AG04449 (cell line): ENCODE measurements around the gene NPTN.
A peak's percentile ranks its signal among the peaks of the same experiment; 100 is the strongest.

Source experiments
- CTCF ChIA-PET: fragments of 350-600 bp; formaldehyde crosslinking; extraction: SDS; loops from one replicate; lab custom pipeline; 2021; ENCODE audit warnings: antibody characterized with exemption; lab: Yijun Ruan, JAX
- POLR2A ChIA-PET: fragments of 400-600, 350-600 bp; formaldehyde crosslinking; extraction: SDS; loops from one replicate; lab custom pipeline; 2020; ENCODE audit warnings: antibody characterized with exemption, inconsistent platforms; lab: Yijun Ruan, JAX
- DNase-seq: peaks from one replicate; pipeline ENCODE4 v3.0.0-alpha.2; 2010; ENCODE audit warnings: low read depth, low spot score
- H3K4me3 ChIP-seq: 2 replicates; pipeline ENCODE4 v1.5.1; 2011; ENCODE audit warnings: low read depth, mild to moderate bottlenecking, control low read depth, low read length
- CTCF ChIP-seq: IDR thresholded peaks from one replicate; pipeline ENCODE4 v1.5.1; 2011; ENCODE audit warnings: mild to moderate bottlenecking, moderate library complexity, low read length, control low read depth, inconsistent platforms; ENCODE audit not compliant: insufficient read depth; ENCODE audit errors: missing control alignments

NPTN gene

GRCh38 chr15:73630921-73631362, 2.2 kb downstream of the NPTN start:
- POLR2A ChIA-PET: interaction anchor here (0.8 to 2.8 kb wide), 4 partner anchors 14 to 394 kb away, joined by 3 to 20 read pairs (median 8); no protein-coding TSS in a partner anchor

GRCh38 chr15:73629798-73630429, 3.3 kb downstream of the NPTN start:
- TF ChIP-seq CTCF: no peak
- no peak overlapping the region for H3K4me3 ChIP-seq
- ChIA-PET CTCF (interaction anchor here (0.9 to 19.2 kb wide), 5 partner anchors 12 to 71 kb away, joined by 3 to 459 read pairs (median 13); no protein-coding TSS in a partner anchor), POLR2A (interaction anchor here (0.7 kb wide), 1 partner anchor 23 kb away, joined by 3 read pairs; no protein-coding TSS in a partner anchor)
- no peak for DNase-seq

More at GRCh38 chr15:73630921-73631362, 2.2 kb downstream of the NPTN start:
- TF ChIP-seq CTCF: no peak
- CTCF ChIA-PET: interaction anchor here (0.9 to 19.2 kb wide), 6 partner anchors 13 to 70 kb away, joined by 3 to 459 read pairs (median 9); no protein-coding TSS in a partner anchor
- no peak for DNase-seq
- peak overlapping the region; percentile 92 for H3K4me3 ChIP-seq

- H3K4me3 ChIP-seq: no peak overlapping the region
- ChIA-PET CTCF (interaction anchor here (1.4 to 19.2 kb wide), 3 partner anchors 12 to 72 kb away, joined by 4 to 459 read pairs (median 212); no protein-coding TSS in a partner anchor), POLR2A (interaction anchor here (0.7 kb wide), 1 partner anchor 22 kb away, joined by 3 read pairs; no protein-coding TSS in a partner anchor)
- no peak for TF ChIP-seq CTCF
- no peak for DNase-seq
These were observed 4.0 kb downstream of the NPTN start for GRCh38 chr15:73628976-73629797.

GRCh38 chr15:73628102-73628501, 5.1 kb downstream of the NPTN start:
- ChIA-PET CTCF (interaction anchor here (1.1 to 19.2 kb wide), 5 partner anchors 8 to 73 kb away, joined by 3 to 459 read pairs (median 4); no protein-coding TSS in a partner anchor), POLR2A (no interaction called here)
- H3K4me3 ChIP-seq: no peak overlapping the region
- TF ChIP-seq CTCF: no peak
- DNase-seq: no peak

- ChIA-PET POLR2A (no interaction called here), CTCF (interaction anchor here (6.7 kb wide), 1 partner anchor 10 kb away, joined by 53 read pairs; no protein-coding TSS in a partner anchor)
- no peak overlapping the region for H3K4me3 ChIP-seq
- no peak for TF ChIP-seq CTCF
- no peak for DNase-seq
These were observed 7.1 kb downstream of the NPTN start for GRCh38 chr15:73626072-73626471.
